ENCODE measurements around the gene LPP. TPM values are rescaled to one million over a fixed set of nuclear protein-coding genes. Genes with fewer than 3 reads are reported as not detected.

Gene LPP
- total RNA-seq, 1 experiment from 2014 or later = 264 TPM

DNA sequence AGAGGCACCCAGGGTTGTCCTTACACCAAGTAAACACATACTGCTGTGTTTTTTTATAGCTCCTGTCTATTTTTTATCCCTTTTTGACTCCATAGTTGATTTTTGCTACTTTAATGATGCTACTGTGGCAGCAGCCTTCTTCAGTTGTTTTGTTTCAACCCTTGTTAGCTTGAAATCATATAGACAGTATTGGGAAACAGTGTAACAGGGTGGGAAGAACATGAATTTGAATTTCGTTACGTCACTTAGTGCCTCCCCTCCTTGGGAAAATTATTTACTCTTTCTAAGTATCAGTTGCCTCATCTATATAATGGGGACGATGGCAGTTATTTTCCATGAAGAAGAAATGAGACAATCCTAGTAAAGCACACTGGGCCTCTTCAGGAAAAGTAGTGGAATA lies 608.0 kb downstream of the LPP start:
- no peak for DNase-seq
- H3K9me3 Mint-ChIP-seq (ENCODE audit: low read depth, unreplicated experiment) = no peaks in the 10 kb centered on the region
- no TSS peak for BruUV-seq (replicated peaks)
- intact Hi-C loops (cut with micrococcal nuclease; ENCODE audit: unreplicated experiment) = no loop called here
- no peak overlapping the region for H3K27ac Mint-ChIP-seq (ENCODE audit: unreplicated experiment)
- no peaks in the 10 kb centered on the region for H3K36me3 Mint-ChIP-seq (ENCODE audit: insufficient read depth, unreplicated experiment)
- TF ChIP-seq, protein P1, sequence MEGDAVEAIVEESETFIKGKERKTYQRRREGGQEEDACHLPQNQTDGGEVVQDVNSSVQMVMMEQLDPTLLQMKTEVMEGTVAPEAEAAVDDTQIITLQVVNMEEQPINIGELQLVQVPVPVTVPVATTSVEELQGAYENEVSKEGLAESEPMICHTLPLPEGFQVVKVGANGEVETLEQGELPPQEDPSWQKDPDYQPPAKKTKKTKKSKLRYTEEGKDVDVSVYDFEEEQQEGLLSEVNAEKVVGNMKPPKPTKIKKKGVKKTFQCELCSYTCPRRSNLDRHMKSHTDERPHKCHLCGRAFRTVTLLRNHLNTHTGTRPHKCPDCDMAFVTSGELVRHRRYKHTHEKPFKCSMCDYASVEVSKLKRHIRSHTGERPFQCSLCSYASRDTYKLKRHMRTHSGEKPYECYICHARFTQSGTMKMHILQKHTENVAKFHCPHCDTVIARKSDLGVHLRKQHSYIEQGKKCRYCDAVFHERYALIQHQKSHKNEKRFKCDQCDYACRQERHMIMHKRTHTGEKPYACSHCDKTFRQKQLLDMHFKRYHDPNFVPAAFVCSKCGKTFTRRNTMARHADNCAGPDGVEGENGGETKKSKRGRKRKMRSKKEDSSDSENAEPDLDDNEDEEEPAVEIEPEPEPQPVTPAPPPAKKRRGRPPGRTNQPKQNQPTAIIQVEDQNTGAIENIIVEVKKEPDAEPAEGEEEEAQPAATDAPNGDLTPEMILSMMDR (IDR thresholded peaks at IDR 0.05; ENCODE audit: unreplicated experiment) = no peak
- H3K27me3 Mint-ChIP-seq (ENCODE audit: unreplicated experiment) = no peaks in the 10 kb centered on the region
- no peaks in the 10 kb centered on the region for H3K4me1 Mint-ChIP-seq (ENCODE audit: low read depth, unreplicated experiment)
- H3K4me3 Mint-ChIP-seq (ENCODE audit: low read depth, unreplicated experiment) = no peak overlapping the region
- CTCF ChIA-PET = no interaction called here

DNA sequence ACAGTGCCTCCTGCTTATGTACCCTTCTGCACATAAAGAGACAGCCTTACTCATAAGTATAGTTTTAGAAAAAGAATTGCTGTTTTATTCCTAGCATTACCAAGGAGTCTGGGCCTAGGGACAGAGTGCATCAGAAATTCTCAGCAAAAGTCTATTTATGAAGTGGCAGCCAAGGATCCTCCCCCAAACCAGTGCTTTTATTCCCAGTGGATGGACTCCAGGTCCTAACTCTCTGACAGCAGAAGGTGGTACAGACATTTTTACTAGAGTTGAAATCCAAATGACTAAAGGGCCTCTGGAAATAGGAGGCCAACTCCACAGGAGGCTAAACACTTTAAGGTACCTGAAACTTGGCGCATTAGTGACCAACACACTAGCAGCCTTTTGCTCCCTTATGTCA lies 610.7 kb downstream of the LPP start:
- CTCF ChIA-PET = no interaction called here
- Mint-ChIP-seq H3K4me3 (ENCODE audit: low read depth, unreplicated experiment) (no peak overlapping the region), H3K4me1 (ENCODE audit: low read depth, unreplicated experiment) (no peaks in the 10 kb centered on the region), H3K27ac (ENCODE audit: unreplicated experiment) (no peak overlapping the region), H3K9me3 (ENCODE audit: low read depth, unreplicated experiment) (no peaks in the 10 kb centered on the region), H3K27me3 (ENCODE audit: unreplicated experiment) (no peaks in the 10 kb centered on the region), H3K36me3 (ENCODE audit: insufficient read depth, unreplicated experiment) (no peaks in the 10 kb centered on the region)
- intact Hi-C loops (cut with micrococcal nuclease; ENCODE audit: unreplicated experiment) = no loop called here
- TF ChIP-seq, protein P1 (IDR thresholded peaks at IDR 0.05; ENCODE audit: unreplicated experiment) = no peak
- BruUV-seq (replicated peaks) = no TSS peak
- DNase-seq = no peak

DNA sequence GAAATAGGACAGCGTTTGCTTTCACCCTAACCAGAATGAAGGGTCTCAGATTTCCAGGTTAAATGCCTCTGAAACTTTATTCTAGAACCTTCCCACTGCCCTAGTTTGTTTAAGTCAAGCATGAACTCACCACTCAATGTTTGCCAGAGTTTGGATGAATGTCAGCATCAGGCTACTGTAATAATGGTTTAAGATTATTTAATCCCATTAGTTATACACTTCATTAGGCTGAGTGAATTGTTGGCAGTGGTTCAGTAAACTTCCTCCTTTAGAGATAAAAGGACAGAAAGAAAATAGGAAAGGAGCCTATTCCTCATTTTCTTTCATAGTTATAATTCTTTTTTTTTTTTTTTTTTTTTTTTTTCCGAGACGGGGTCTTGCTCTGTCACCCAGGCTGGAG lies 615.9 kb downstream of the LPP start:
- TF ChIP-seq, protein P1 (IDR thresholded peaks at IDR 0.05; ENCODE audit: unreplicated experiment) = no peak
- CTCF ChIA-PET = interaction anchor here (0.6 kb wide), 1 partner anchor 343 kb away, joined by 3 read pairs; no protein-coding TSS in a partner anchor
- no peak overlapping the region for H3K4me3 Mint-ChIP-seq (ENCODE audit: low read depth, unreplicated experiment)
- intact Hi-C loops (cut with micrococcal nuclease; ENCODE audit: unreplicated experiment) = no loop called here
- no peak overlapping the region for H3K27ac Mint-ChIP-seq (ENCODE audit: unreplicated experiment)
- H3K27me3 Mint-ChIP-seq (ENCODE audit: unreplicated experiment) = no peaks in the 10 kb centered on the region
- H3K9me3 Mint-ChIP-seq (ENCODE audit: low read depth, unreplicated experiment) = no peaks in the 10 kb centered on the region
- H3K4me1 Mint-ChIP-seq (ENCODE audit: low read depth, unreplicated experiment) = no peaks in the 10 kb centered on the region
- no peaks in the 10 kb centered on the region for H3K36me3 Mint-ChIP-seq (ENCODE audit: insufficient read depth, unreplicated experiment)
- no TSS peak for BruUV-seq (replicated peaks)
- no peak for DNase-seq

DNA sequence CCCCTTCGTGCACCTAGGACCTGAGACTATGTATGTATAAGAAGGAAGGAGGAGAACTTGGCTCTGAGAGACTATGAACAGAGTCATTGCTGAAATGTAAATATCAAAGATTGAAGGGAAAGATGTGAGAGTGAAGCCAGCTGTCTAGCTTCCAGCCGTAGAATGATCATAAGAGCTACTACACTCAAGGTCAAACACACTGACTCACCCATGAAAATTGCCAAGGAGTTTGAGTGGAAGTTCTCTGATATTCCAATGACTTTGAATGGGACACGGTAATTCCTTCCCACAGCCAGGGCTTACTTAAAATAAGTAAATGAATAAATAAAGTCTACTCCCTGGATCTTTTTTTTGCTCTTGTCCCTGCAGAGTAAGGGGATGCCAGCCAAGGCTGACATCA lies 618.9 kb downstream of the LPP start:
- no TSS peak for BruUV-seq (replicated peaks)
- no peak for DNase-seq
- Mint-ChIP-seq H3K36me3 (ENCODE audit: insufficient read depth, unreplicated experiment) (no peaks in the 10 kb centered on the region), H3K9me3 (ENCODE audit: low read depth, unreplicated experiment) (no peaks in the 10 kb centered on the region), H3K4me1 (ENCODE audit: low read depth, unreplicated experiment) (no peaks in the 10 kb centered on the region), H3K4me3 (ENCODE audit: low read depth, unreplicated experiment) (no peak overlapping the region), H3K27ac (ENCODE audit: unreplicated experiment) (no peak overlapping the region), H3K27me3 (ENCODE audit: unreplicated experiment) (no peaks in the 10 kb centered on the region)
- CTCF ChIA-PET = no interaction called here
- intact Hi-C loops (cut with micrococcal nuclease; ENCODE audit: unreplicated experiment) = no loop called here
- TF ChIP-seq, protein P1 (IDR thresholded peaks at IDR 0.05; ENCODE audit: unreplicated experiment) = no peak
